COR-L47 (cell line): ENCODE results near the gene THBD.
A peak's percentile ranks its signal among the peaks of the same experiment; 100 is the strongest.

ENCODE experiments used
- DNase-seq: peaks from one replicate; lab custom pipeline; 2025; lab: John Stamatoyannopoulos, UW

The THBD gene

GRCh38 chr20:23084282-23084844 lies 34.9 kb upstream of the THBD start:
- no peak for DNase-seq

GRCh38 chr20:23083553-23084220 lies 34.2 kb upstream of the THBD start:
- DNase-seq, result no peak

GRCh38 chr20:23082846-23083552 lies 33.5 kb upstream of the THBD start:
- DNase-seq, result no peak

GRCh38 chr20:23081263-23081819 lies 31.9 kb upstream of the THBD start:
- no peak for DNase-seq

GRCh38 chr20:23080521-23080920 lies 31.0 kb upstream of the THBD start:
- no peak for DNase-seq

GRCh38 chr20:23079926-23080325 lies 30.5 kb upstream of the THBD start:
- DNase-seq, result no peak

GRCh38 chr20:23079016-23079351 lies 29.5 kb upstream of the THBD start:
- DNase-seq, result no peak

- DNase-seq, result peak; percentile 84
Observed at GRCh38 chr20:23078351-23079015, 29.0 kb upstream of the THBD start.

- no peak for DNase-seq
Observed at GRCh38 chr20:23077277-23077676, 27.8 kb upstream of the THBD start.

- no peak for DNase-seq
Observed at GRCh38 chr20:23074052-23074451, 24.6 kb upstream of the THBD start.

- DNase-seq, result no peak
Observed at GRCh38 chr20:23072892-23073586, 23.6 kb upstream of the THBD start.

- no peak for DNase-seq
Observed at GRCh38 chr20:23071996-23072395, 22.5 kb upstream of the THBD start.

- no peak for DNase-seq
Observed at GRCh38 chr20:23071398-23071797, 21.9 kb upstream of the THBD start.

- DNase-seq, result no peak
Observed at GRCh38 chr20:23069108-23069507, 19.6 kb upstream of the THBD start.

- no peak for DNase-seq
Observed at GRCh38 chr20:23068283-23068682, 18.8 kb upstream of the THBD start.

- no peak for DNase-seq
Observed at GRCh38 chr20:23066772-23067171, 17.3 kb upstream of the THBD start.

- no peak for DNase-seq
Observed at GRCh38 chr20:23065266-23066201, 16.1 kb upstream of the THBD start.

GRCh38 chr20:23063581-23063980 lies 14.1 kb upstream of the THBD start:
- no peak for DNase-seq

- DNase-seq, result no peak
Observed at GRCh38 chr20:23063168-23063567, 13.7 kb upstream of the THBD start.

GRCh38 chr20:23062632-23063031 lies 13.2 kb upstream of the THBD start:
- DNase-seq, result no peak
